IMR-90 (cell line): ENCODE results near the gene DAG1. TPM values are rescaled to one million over a fixed set of nuclear protein-coding genes. Genes with fewer than 3 reads are reported as not detected.

Source experiments
- ATAC-seq: fragments of 200-7000 bp; cut with Tn5 transposase; 2 replicates; pipeline ENCODE4 v1.9.1; 2020; ENCODE audit warnings: low read depth, mild to moderate bottlenecking, moderate library complexity
- BruUV-seq: library from RNA; stranded (reverse); fragments of 400-500 nt; replicated peaks from 2 replicates; lab custom pipeline; 2021; lab: Mats Ljungman, UMichigan
- CTCF ChIA-PET: fragments of 300-600 bp; formaldehyde crosslinking; extraction: SDS; loops from one replicate; lab custom pipeline; 2021; ENCODE audit warnings: antibody characterized with exemption; lab: Yijun Ruan, JAX
- POLR2A ChIA-PET: fragments of 300-600 bp; sonication (Branson Sonifier 250); formaldehyde crosslinking; loops from one replicate; lab custom pipeline; 2022; ENCODE audit warnings: antibody characterized with exemption; ENCODE audit not compliant: unreplicated experiment; lab: Charles Lee
- DNase-seq: peaks from one replicate; pipeline ENCODE4 v3.0.0; 2013
- H2AFZ ChIP-seq: replicated peaks from 2 replicates; pipeline ENCODE3; 2013; ENCODE audit warnings: low read length, mild to moderate bottlenecking; ENCODE audit not compliant: poor library complexity
- H2AK5ac ChIP-seq: 2 replicates; pipeline ENCODE4 v1.6.1; 2013; ENCODE audit warnings: low read depth, low read length, inconsistent platforms
- H2AK9ac ChIP-seq: replicated peaks from 2 replicates; pipeline ENCODE3; 2013; ENCODE audit warnings: mild to moderate bottlenecking, low read depth, low read length, moderate library complexity; ENCODE audit not compliant: poor library complexity
- H2BK120ac ChIP-seq: 2 replicates; pipeline ENCODE4 v1.6.1; 2013; ENCODE audit warnings: low read depth, low read length, inconsistent platforms
- H2BK15ac ChIP-seq: 3 replicates; pipeline ENCODE4 v1.6.1; 2013; ENCODE audit warnings: low read depth, low read length, inconsistent platforms
- H2BK20ac ChIP-seq: 2 replicates; pipeline ENCODE4 v1.6.1; 2013; ENCODE audit warnings: low read depth, mild to moderate bottlenecking, inconsistent platforms, low read length, moderate library complexity
- H2BK5ac ChIP-seq: 2 replicates; pipeline ENCODE4 v1.6.1; 2013; ENCODE audit warnings: mild to moderate bottlenecking, low read depth, low read length, inconsistent platforms; ENCODE audit not compliant: poor library complexity, severe bottlenecking
- H3K14ac ChIP-seq: replicated peaks from 2 replicates; pipeline ENCODE4 v1.6.1; 2013; ENCODE audit warnings: low read depth, low read length, inconsistent platforms
- H3K18ac ChIP-seq: 2 replicates; pipeline ENCODE4 v1.6.1; 2013; ENCODE audit warnings: low read depth, low read length, control low read depth
- H3K23ac ChIP-seq: 2 replicates; pipeline ENCODE4 v1.6.1; 2013; ENCODE audit warnings: low read depth, low read length, inconsistent platforms
- H3K27ac ChIP-seq: 2 replicates; pipeline ENCODE4 v1.5.1; 2013; ENCODE audit warnings: mild to moderate bottlenecking, control low read depth, low read length; ENCODE audit not compliant: insufficient read depth
- H3K27me3 ChIP-seq: 2 replicates; pipeline ENCODE4 v1.6.1; 2013; ENCODE audit warnings: low read length; ENCODE audit not compliant: control insufficient read depth, insufficient read depth
- H3K36me3 ChIP-seq: 2 replicates; pipeline ENCODE4 v1.6.1; 2013; ENCODE audit warnings: low read length, mixed read lengths; ENCODE audit not compliant: control insufficient read depth, insufficient read depth
- H3K4ac ChIP-seq: 2 replicates; pipeline ENCODE4 v1.6.1; 2013; ENCODE audit warnings: low read depth, low read length, inconsistent platforms
- H3K4me1 ChIP-seq: 2 replicates; pipeline ENCODE4 v1.6.1; 2013; ENCODE audit warnings: low read length, mixed read lengths; ENCODE audit not compliant: control insufficient read depth, insufficient read depth
- H3K4me2 ChIP-seq: 2 replicates; pipeline ENCODE4 v1.6.1; 2013; ENCODE audit warnings: low read depth, mild to moderate bottlenecking, control low read depth, low read length, moderate library complexity
- H3K4me3 ChIP-seq: 2 replicates; pipeline ENCODE4 v1.5.1; 2013; ENCODE audit warnings: low read depth, mild to moderate bottlenecking, control low read depth, low read length, moderate library complexity; ENCODE audit not compliant: insufficient read depth
- H3K56ac ChIP-seq: 2 replicates; pipeline ENCODE4 v1.6.1; 2013; ENCODE audit warnings: low read length, inconsistent platforms; ENCODE audit not compliant: insufficient read depth; ENCODE audit errors: extremely low read depth
- H3K79me1 ChIP-seq, 2 experiments: 2 replicates each; pipeline ENCODE4 v1.6.1; 2013; ENCODE audit warnings: low read length in 2 of 2, inconsistent platforms in 1 of 2, low read depth in 1 of 2
- H3K9ac ChIP-seq: 2 replicates; pipeline ENCODE4 v1.6.1; 2013; ENCODE audit warnings: low read depth, low read length, control low read depth
- H3K9me1 ChIP-seq: 2 replicates; pipeline ENCODE4 v1.6.1; 2013; ENCODE audit warnings: low read length, inconsistent platforms; ENCODE audit not compliant: insufficient read depth
- H3K9me3 ChIP-seq: 2 replicates; pipeline ENCODE4 v1.6.1; 2013; ENCODE audit warnings: low read length; ENCODE audit not compliant: control insufficient read depth, insufficient read depth
- H4K20me1 ChIP-seq: 2 replicates; pipeline ENCODE4 v1.6.1; 2013; ENCODE audit warnings: low read length, inconsistent platforms; ENCODE audit not compliant: insufficient read depth
- H4K5ac ChIP-seq: 2 replicates; pipeline ENCODE4 v1.6.1; 2013; ENCODE audit warnings: mild to moderate bottlenecking, low read depth, low read length, control low read depth
- H4K8ac ChIP-seq, 2 experiments: 2 replicates each; pipeline ENCODE4 v1.6.1; 2013; ENCODE audit warnings: low read depth in 2 of 2, low read length in 2 of 2, control low read depth in 1 of 2, inconsistent platforms in 1 of 2
- H4K91ac ChIP-seq: 2 replicates; pipeline ENCODE4 v1.6.1; 2013; ENCODE audit warnings: low read depth, low read length, inconsistent platforms; ENCODE audit not compliant: insufficient read depth
- ELK1 ChIP-seq: fragments of 150-350 bp; IDR thresholded peaks from 2 replicates; pipeline ENCODE4 v1.6.1; 2016; ENCODE audit warnings: low read depth, mild to moderate bottlenecking, low read length, moderate library complexity, borderline replicate concordance
- MAZ ChIP-seq: IDR thresholded peaks from 2 replicates; pipeline ENCODE4 v1.6.1; 2012; ENCODE audit warnings: low read depth, mild to moderate bottlenecking, low read length, improper control_type of control experiment, moderate library complexity, borderline replicate concordance
- MXI1 ChIP-seq: IDR thresholded peaks from 2 replicates; pipeline ENCODE4 v1.6.1; 2012; ENCODE audit warnings: low read depth, mild to moderate bottlenecking, low read length, moderate library complexity, borderline replicate concordance
- POLR2A ChIP-seq: IDR thresholded peaks from 2 replicates; pipeline ENCODE4 v1.6.1; 2012; ENCODE audit warnings: mild to moderate bottlenecking, low read depth, low read length
- RAD21 ChIP-seq: IDR thresholded peaks from 2 replicates; pipeline ENCODE4 v1.6.1; 2012; ENCODE audit warnings: low read length, improper control_type of control experiment
- WGBS, 2 experiments: methylation state at CpG; one replicate each; pipeline versions ENCODE4 v1.1.5 to v1.1.7; 2013; ENCODE audit warnings: missing lambda C conversion rate in 2 of 2; ENCODE audit not compliant: insufficient read length in 1 of 2; ENCODE audit errors: extremely low coverage in 2 of 2; 5-methylcytosine and 5-hydroxymethylcytosine counted together
- dilution Hi-C: fragments of 300-500 bp; cut with HindIII; formaldehyde crosslinking; loops from one replicate; pipeline ENCODE4 v1.14.3; 2018; ENCODE audit warnings: low sequenced_read_pairs; ENCODE audit not compliant: unreplicated experiment
- in situ Hi-C: fragments of 300-500 bp; cut with MboI; formaldehyde crosslinking; loops from 3 replicates; pipeline ENCODE4 v1.14.3; 2019; ENCODE audit warnings: low sequenced_read_pairs, inconsistent platforms, mixed read lengths
- intact Hi-C: fragments of 100-400 bp; cut with micrococcal nuclease; formaldehyde crosslinking; loops from 2 replicates; pipeline ENCODE4 v1.10.0; 2022
- polyA plus RNA-seq, 3 experiments: library from polyadenylated mRNA; depleted of rRNA; stranded (reverse); fragments of >200 nt; gene quantifications; 2 replicates each; pipeline ENCODE4 v1.2.3, GENCODE V29; 2012; ENCODE audit warnings: low replicate concordance in 1 of 3
- total RNA-seq: library from RNA; depleted of rRNA; stranded (reverse); fragments of >200 nt; gene quantifications from 2 replicates; pipeline ENCODE4 v1.2.3, GENCODE V29; 2012

The DAG1 gene
- total and polyA plus RNA-seq, 2 of the 4 experiments (the other 2 are of a cell fraction) = 31.0 to 40.2 TPM

GRCh38 chr3:49434731-49435130 is 35.3 kb upstream of the DAG1 start:
- Histone ChIP-seq H2BK120ac (no peak overlapping the region), H2AK5ac (no peak overlapping the region), H3K4ac (no peak overlapping the region), H2AK9ac (no peak overlapping the region), H3K14ac (no peak overlapping the region), H3K9me1 (no peaks in the 10 kb centered on the region), H3K18ac (no peak overlapping the region), H3K4me3 (no peak overlapping the region), H3K4me1 (no peaks in the 10 kb centered on the region), H4K20me1 (no peaks in the 10 kb centered on the region), H4K91ac (no peak overlapping the region), H3K9me3 (no peaks in the 10 kb centered on the region), H4K8ac (no peak overlapping the region), H3K36me3 (no peaks in the 10 kb centered on the region), H2BK20ac (no peak overlapping the region), H4K5ac (no peak overlapping the region), H3K23ac (no peak overlapping the region), H3K27me3 (no peaks in the 10 kb centered on the region), H3K4me2 (no peak overlapping the region), H3K56ac (no peak overlapping the region), H3K27ac (no peak overlapping the region), H2AFZ (no peak overlapping the region), H2BK5ac (no peak overlapping the region), H3K79me1 (no peaks in the 10 kb centered on the region), H3K9ac (no peak overlapping the region), H2BK15ac (no peak overlapping the region)
- DNase-seq = no peak
- ChIA-PET POLR2A (no interaction called here), CTCF (no interaction called here)
- intact Hi-C loops = no loop called here
- 95% methylated on average over 3 of the region's 5 CpGs; no CpG with 5 or more reads in 1 of the 2 experiments for WGBS, 2 experiments
- no peak for ATAC-seq
- BruUV-seq = no TSS peak
- dilution Hi-C loops = no loop called here
- in situ Hi-C loops = loop anchor here (25.0 kb wide), 1 partner anchor 272 kb away; the partner anchor contains the start of genes CCDC71 and KLHDC8B
- no peak for TF ChIP-seq ELK1
- no peak for TF ChIP-seq RAD21
- TF ChIP-seq POLR2A = no peak
- TF ChIP-seq MXI1 = no peak
- no peak for TF ChIP-seq MAZ
